NCI-H1436 (cell line): ENCODE data around the gene ERP27.

Source experiments
- DNase-seq: peaks from one replicate; lab custom pipeline; 2025; lab: John Stamatoyannopoulos, UW

The ERP27 gene

DNA sequence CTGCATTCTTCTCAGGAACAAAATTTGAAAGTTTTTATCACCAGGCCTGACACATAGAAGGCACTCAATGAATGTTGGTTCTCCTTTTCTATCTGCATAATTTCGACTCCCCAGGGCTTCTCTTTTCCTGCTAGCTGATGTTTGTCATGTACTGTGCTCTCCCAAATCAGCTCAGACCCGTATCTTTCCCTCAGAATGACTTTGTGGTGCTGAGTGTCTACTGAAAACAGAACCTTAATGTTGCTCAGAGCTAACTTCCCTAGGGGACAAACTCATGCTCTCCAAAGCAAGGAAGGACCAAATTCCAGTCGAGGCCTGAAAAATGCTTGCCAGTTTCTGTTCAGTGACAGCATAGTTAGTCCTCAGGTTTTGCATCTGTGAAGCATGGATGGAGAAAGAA is 21.1 kb upstream of the ERP27 start:
- DNase-seq, result no peak

DNA sequence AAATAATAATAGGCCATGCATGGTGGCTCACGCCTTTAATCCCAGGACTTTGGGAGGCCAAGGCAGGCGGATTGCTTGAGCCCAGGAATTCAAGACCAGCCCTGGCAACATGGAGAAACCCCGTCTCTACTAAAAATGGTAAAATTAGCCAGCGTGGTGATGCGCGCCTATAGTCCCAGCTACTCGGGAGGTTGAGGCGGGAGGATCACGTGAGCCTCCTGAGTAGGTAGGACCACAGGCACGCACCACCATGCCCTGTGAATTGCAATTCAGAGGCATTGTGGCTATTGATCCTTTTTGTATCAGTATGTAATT is 20.7 kb upstream of the ERP27 start:
- DNase-seq, result no peak

DNA sequence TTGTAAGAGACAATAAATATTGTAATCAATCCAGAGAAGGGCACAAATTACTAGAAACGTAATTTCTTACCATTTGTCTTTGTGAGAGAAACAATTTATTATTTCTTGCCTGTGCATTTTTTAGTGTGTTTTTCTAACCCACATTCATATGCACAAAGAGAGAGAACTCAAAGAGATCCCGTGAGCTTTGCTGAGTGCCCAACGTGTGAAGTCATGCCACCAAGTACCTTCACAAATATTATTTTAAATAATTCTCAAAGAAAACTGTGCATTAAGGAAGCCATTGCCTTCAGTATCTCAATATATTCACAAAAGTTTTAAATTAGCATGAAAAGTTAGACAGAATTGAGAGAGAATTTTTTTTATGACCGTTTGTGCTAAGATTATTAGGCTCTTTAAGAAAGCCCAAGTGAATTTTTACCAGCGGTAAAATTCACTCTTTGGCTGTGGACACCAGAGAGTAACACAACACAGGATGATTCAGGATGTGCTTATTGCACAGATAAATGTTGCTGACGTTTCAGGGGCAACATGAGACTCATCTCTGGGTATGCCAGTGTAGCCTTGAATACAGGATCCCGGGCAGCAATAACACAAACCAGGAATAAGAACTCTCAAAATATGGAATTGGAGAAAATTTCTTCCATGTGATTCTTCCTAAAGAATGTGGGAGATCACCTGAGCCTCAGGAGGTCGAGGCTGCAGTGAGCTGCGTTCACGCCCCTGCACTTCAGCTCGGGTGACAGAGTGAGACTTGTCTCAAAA is 20.2 kb upstream of the ERP27 start:
- no peak for DNase-seq

- no peak for DNase-seq
These were observed 19.3 kb upstream of the ERP27 start for GRCh38 chr12:14957551-14958168.

DNA sequence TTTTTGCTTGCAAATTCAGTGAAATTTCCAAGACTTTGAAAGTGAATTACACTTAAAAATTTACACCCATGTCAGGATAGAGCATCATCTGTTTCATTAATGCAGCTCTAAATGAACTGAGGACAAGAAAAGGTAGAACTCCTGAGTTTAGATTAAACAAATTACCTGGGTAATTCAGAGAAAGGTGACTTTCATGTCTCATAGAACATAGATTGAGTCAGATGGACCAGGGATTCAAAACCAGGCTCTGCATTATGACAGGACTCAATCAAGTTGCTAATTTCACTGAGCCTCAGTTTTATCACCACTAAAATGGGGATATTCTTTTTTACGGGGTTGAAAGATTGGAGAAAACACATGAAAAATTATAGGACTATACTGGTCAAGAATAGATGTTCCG is 18.6 kb upstream of the ERP27 start:
- DNase-seq, result no peak

- no peak for DNase-seq
These were observed 17.9 kb upstream of the ERP27 start for GRCh38 chr12:14956024-14956891.

DNA sequence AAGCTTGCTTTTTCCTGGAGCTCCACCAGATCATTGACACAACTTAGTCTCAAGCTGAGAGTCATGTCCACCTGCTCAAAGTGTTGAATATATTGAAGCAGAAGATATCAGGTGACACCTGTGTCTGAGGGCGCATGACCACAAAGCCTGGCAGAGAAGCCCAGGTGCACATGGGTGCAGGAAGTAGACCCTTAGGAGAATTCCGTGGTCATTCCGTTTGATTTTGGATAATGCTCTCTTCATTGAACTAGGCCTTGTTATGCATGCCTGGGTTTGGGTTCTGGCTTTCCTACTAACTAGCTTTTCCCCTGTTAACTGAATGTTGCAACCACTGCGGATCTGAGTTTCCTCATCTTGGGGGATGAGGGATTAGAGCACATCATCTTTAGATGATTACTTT is 15.9 kb upstream of the ERP27 start:
- no peak for DNase-seq

- no peak for DNase-seq
These were observed 15.4 kb upstream of the ERP27 start for GRCh38 chr12:14953752-14954151.

DNA sequence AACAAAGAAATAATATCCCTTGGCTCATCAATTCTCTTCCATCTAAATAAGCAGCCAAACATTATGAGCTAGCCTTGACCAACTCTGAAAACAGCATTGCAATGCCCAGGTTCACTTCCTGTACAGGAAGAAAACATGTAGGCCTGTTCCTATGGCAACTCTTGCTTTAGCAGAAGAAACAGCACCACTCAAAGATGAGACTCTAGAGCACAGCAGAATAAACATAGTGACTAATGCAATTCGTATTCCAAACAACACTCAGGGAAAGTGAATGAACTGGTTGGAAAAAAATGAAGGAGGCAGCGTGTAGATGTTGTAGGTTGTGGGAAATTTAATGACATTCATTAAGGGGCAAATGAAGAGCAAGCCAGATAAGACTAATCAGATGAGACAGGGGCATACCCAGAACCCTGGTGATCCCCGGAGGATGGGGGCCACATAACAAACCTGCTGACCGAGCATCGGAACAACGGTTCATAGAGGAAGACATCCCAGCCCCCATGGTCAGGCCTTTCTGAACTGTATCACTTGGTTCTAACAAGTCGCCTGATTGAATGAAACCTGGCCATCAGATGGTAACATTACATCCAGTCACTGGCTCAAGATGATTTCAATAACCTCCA is 14.1 kb upstream of the ERP27 start:
- no peak for DNase-seq

DNA sequence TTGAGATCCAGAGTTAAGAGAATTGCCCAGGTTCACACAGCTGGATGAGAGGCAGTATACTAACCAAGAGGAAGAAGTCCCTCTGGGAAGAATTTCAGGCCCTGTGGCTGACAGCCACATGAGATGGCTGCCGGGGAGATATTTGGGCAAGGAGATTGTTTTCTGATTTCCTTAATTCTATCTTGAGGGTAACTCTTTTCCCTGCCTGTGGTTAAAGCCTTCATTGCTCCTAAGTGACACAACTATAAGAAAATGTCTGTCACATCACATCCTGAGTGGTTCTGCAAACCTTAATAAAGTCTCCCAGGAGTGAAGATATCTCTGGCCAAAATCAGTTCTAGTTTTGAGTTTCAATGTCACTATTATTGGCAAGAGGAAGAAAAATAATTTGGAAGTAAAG is 13.5 kb upstream of the ERP27 start:
- DNase-seq, result no peak

DNA sequence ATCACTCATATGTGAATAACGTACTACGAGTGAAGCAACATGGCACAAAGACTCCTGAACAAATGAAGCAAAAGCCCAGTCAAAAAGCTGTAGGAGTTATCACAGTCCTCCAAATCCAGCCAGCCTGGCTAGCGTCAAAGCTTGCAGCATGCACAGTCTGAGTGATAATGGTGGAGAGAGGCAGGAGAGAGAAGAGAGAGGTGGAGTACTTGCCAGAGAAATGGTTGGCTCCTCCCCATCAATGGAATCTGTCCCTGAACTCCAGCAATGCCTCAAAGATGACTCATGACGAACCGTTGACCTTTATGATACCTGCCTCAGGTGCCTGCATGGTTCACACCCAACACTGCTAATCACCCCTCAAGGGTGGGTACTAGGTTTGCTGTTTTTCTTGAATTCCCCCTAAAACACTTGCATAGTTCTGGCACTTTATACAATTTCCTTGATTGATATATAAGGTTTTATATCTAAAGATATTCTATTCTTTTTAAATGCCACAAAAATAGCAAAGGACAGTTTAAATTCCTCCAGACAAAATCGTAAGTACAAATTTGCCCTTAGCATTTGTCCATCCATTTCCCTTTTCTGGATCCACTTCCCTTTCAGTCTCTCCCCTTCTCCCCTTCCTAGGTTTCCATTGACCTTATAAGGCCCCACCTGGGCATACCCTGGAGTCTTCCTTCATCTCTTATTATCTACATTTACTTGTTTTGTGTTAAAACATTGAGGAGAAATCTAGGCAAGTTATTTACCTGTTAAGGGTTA is 12.8 kb upstream of the ERP27 start:
- DNase-seq, result no peak

DNA sequence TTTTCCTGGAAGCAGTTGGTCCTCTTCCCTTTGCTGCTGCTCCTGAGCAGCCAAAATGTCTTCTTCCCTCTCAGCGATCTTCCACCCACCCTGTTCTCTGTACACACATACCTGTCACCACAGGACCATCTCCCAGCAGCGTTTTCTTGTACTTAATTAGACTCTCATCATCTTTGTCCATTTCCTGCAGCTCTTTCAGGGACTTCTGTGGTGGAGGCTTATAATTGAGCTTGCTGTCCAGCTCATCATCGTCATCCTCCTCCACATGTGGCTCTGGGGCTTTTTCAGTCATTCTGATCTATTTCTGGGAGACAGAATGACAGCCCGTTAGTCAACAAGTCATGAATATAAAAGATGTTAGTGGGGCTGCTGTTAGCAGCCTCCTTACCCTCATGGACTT is 12.1 kb upstream of the ERP27 start:
- DNase-seq, result no peak

- no peak for DNase-seq
These were observed 11.3 kb upstream of the ERP27 start for GRCh38 chr12:14949631-14950030.

- DNase-seq, result no peak
These were observed 10.3 kb upstream of the ERP27 start for GRCh38 chr12:14948672-14949071.

GRCh38 chr12:14946861-14947260 is 8.5 kb upstream of the ERP27 start:
- no peak for DNase-seq

DNA sequence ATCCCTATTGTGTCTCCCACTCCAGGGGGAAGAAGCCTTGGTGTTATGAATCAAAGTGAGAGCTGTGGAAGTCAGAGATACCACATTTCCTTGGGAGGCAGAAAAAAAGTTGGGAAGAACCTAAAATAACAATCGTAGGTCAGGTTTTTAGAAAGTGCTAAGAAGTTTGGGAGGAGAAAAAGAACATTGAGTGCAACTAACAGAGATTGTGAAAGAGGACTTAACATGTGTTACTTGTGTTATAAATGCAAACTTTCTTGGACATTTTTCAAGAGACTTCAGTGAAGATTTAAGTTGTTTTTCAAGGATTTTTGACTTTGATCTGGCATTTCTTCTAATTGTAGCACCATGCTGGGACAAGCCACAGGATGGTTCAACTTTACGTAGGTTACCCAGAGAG is 7.8 kb upstream of the ERP27 start:
- no peak for DNase-seq

DNA sequence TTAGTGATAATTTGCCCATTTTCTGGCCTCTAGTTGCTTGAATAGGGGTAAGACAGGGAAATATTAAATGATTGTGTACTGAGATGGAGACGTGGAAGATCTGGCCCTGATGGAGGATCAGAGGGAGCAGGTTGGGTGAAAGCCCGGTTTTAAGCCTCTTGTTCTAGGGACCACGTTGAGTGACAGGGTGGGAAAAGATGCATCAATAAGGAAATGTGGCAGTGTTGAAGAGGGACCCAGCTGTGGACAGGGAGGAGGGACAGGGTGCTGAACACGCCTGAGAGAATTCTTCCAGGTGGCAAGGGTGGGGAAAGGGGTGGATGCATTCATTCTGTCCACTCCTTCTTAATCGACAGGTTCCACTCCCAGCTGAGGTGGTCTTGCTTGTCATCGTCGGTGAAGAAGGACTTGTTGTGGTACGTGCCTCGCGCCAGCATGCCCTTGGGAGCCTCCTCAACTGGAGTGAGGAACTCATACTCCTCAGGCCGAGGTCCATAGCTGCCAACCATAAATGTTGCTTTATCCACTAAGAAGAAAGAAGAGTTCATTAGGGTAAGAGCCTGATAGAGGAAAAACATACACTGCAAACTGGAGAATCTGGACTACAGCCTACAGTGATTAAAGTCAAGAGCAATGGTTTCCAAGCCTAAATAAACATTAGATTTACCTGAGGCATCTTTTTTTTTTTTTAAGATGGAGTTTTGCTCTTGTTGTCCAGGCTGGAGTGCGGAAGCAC is 4.0 kb upstream of the ERP27 start:
- no peak for DNase-seq

- DNase-seq, result no peak
These were observed 3.0 kb upstream of the ERP27 start for GRCh38 chr12:14941369-14941768.

- no peak for DNase-seq
These were observed 648 bp downstream of the ERP27 start for GRCh38 chr12:14937689-14938088.

DNA sequence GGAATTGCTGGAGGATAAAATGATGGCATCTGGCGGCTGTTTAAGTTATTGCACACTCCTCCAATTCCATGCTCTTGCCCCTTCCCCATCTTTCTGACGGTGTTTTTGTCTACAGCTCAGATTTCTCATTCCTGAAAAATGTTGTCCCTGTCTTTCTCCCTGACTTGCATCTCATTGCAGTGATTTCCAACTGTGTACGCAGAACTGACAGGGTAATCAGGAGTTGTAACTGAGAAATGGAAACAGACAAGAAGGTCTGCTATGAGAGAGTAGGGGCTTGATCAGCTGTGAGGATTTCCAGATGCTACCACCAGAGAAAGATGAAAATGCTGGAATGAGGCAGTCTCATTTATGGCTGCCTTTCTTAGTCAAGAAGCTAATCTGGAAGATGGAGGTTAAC is 1.3 kb downstream of the ERP27 start:
- no peak for DNase-seq

DNA sequence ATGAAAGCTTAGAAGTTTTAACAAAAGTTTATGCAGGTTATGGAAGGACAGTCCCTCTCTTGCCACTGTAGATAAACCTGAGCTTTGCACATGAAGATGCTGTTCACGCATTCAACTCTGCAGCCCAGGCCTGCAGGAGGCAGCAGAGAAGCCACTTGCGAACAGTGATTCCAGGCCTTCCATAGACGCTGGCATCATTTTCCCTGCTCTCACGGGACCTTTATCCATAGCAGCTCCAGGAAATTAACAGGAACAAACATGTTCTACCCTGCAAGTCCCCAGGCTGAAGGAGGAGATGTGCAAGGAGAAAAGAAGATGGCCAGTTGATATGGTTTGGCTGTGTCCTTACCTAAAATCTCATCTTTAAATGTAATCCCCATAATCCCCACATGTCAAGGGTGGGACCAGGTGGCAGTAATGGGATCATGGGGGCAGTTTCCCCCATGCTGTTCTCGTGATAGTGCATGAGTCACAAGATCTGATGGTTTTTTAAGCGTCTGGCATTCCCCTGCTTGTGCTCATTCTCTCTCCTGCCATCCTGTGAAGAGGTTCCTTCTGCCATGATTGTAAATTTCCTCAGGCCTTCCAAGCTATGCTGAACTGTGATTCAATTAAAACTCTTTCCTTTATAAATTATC is 2.0 kb downstream of the ERP27 start:
- no peak for DNase-seq
